Keratinocyte (primary cell): ENCODE data around the gene GRAPL. TPM values are rescaled to one million over a fixed set of nuclear protein-coding genes. Genes with fewer than 3 reads are reported as not detected.
"Not testable (repeated sequence)": the region's sequence is repeated elsewhere in the genome, so short reads cannot be mapped to it uniquely, and the experiment has no call there.

Experiments used
- DNase-seq: peaks from one replicate; pipeline ENCODE4 v3.0.0-alpha.2; 2011; ENCODE audit warnings: low read depth, missing footprints, low spot score
- FAIRE-seq: peaks from 2 replicates; lab custom pipeline; 2011; peaks lifted over from hg19 to GRCh38; lab: Jason Lieb, UNC
- H2AFZ ChIP-seq: 2 replicates; pipeline ENCODE4 v1.6.0; 2012; ENCODE audit warnings: low read length, control low read depth, inconsistent platforms; ENCODE audit not compliant: control insufficient read depth
- H3K27ac ChIP-seq: 2 replicates; pipeline ENCODE4 v1.5.1; 2011; ENCODE audit warnings: low read length; ENCODE audit not compliant: control insufficient read depth, insufficient read depth
- H3K27me3 ChIP-seq: 3 replicates; pipeline ENCODE4 v1.6.0; 2011; ENCODE audit warnings: low read length; ENCODE audit not compliant: control insufficient read depth, insufficient read depth; ENCODE audit errors: extremely low read depth
- H3K36me3 ChIP-seq, 2 experiments: 2 replicates in 1 of 2; 3 replicates in 1 of 2; pipeline ENCODE4 v1.5.1; 2011; ENCODE audit warnings: low read length in 2 of 2, mild to moderate bottlenecking in 1 of 2; ENCODE audit not compliant: control insufficient read depth in 2 of 2, insufficient read depth in 2 of 2; ENCODE audit errors: extremely low read depth in 1 of 2
- H3K4me1 ChIP-seq: 3 replicates; pipeline ENCODE4 v1.5.1; 2011; ENCODE audit warnings: low read length; ENCODE audit not compliant: control insufficient read depth, insufficient read depth; ENCODE audit errors: extremely low read depth
- H3K4me2 ChIP-seq: 3 replicates; pipeline ENCODE4 v1.6.0; 2011; ENCODE audit warnings: low read depth, low read length; ENCODE audit not compliant: control insufficient read depth, insufficient read depth; ENCODE audit errors: extremely low read depth
- H3K4me3 ChIP-seq, 3 experiments: fragments of 200-600 bp in 1 of 3; sonication (generic) in 1 of 3; 2 replicates in 2 of 3; 3 replicates in 1 of 3; pipeline ENCODE4 v1.5.1; 2011 to 2016; ENCODE audit warnings: low read length in 3 of 3, mild to moderate bottlenecking in 3 of 3, control low read depth in 2 of 3, inconsistent platforms in 1 of 3, low read depth in 1 of 3, mixed read lengths in 1 of 3, mixed run types in 1 of 3, moderate library complexity in 1 of 3; ENCODE audit not compliant: control insufficient read depth in 2 of 3, insufficient read depth in 2 of 3; ENCODE audit errors: extremely low read depth in 1 of 3
- H3K79me2 ChIP-seq: 2 replicates; pipeline ENCODE4 v1.6.0; 2012; ENCODE audit warnings: low read length; ENCODE audit not compliant: control insufficient read depth, insufficient read depth
- H3K9ac ChIP-seq: 3 replicates; pipeline ENCODE4 v1.6.0; 2011; ENCODE audit warnings: low read length; ENCODE audit not compliant: control insufficient read depth, insufficient read depth; ENCODE audit errors: extremely low read depth
- H3K9me1 ChIP-seq: 3 replicates; pipeline ENCODE4 v1.6.0; 2011; ENCODE audit warnings: low read length; ENCODE audit not compliant: control insufficient read depth, insufficient read depth; ENCODE audit errors: extremely low read depth
- H3K9me3 ChIP-seq: 2 replicates; pipeline ENCODE4 v1.5.1; 2012; ENCODE audit warnings: low read depth, low read length; ENCODE audit not compliant: control insufficient read depth
- H4K20me1 ChIP-seq: 3 replicates; pipeline ENCODE4 v1.6.0; 2011; ENCODE audit warnings: low read length; ENCODE audit not compliant: control insufficient read depth, insufficient read depth; ENCODE audit errors: extremely low read depth
- dilution Hi-C: fragments of 300-500 bp; cut with MboI; formaldehyde crosslinking; loops from one replicate; pipeline ENCODE4 v1.7.0; 2020; ENCODE audit warnings: low sequenced_read_pairs; ENCODE audit not compliant: extremely low pct_ligation_motif_present
- polyA plus RNA-seq, 5 experiments: library from polyadenylated mRNA; depleted of rRNA in 3 of 5; stranded (reverse) in 3 of 5; stranded (forward) in 1 of 5; unstranded in 1 of 5; fragments of >200 nt; gene quantifications; 1 replicate in 1 of 5; 2 replicates in 3 of 5; 3 replicates in 1 of 5; pipeline versions ENCODE4 v1.2.1 to v1.2.3, GENCODE V29; 2011 to 2012; ENCODE audit warnings: missing spikeins in 2 of 5, low read depth in 1 of 5, low replicate concordance in 1 of 5

Gene GRAPL
- polyA plus RNA-seq, 1 donor (not counting 4 experiments of a cell fraction or from before 2014, with no cell fraction given): not detected

DNA sequence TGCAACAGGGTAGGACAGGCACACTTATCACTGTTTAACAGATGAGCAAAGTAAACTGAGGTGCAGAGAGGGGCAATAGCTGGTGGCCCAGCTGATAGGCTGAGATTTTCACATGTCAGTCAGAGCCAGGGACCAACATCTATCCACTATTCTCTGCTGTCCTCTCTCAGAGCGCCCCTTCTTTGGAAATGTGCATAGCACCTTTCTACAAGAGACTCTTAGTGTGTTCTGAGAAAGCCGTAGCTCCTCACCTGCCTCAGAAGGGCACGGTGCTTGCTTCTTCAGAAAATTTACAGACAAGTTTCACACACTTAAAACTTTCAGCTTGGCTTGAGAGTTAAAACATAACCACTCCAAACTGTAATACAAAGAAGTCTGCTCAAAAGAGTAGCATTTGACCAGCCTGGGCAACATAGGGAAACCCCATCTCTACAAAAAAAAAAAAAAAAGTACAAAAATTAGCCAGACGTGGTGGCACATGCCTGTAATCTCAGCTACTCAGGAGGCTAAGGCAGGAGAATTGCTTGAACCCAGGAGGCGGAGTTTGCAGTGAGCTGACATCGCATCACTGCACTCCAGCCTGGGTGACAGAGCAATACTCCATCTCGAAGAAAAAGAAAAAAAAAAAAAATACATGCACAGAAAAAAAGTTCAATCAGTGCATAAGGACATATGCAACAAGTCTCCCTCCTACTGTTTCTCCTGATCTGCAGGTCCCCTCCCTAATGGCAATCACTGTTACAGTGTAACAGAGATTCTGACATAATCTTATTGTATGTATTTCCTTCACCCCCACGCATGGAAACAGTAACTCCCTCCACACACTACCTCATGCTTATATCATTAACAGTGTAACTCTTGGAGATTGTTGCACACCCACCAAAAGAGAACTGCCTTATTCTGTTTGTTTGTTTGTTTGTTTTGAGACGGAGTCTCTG lies 23.6 kb downstream of the GRAPL start:
- H3K4me3 ChIP-seq, H3K36me3 ChIP-seq, H2AFZ ChIP-seq, H3K27me3 ChIP-seq, H3K9ac ChIP-seq, H3K4me1 ChIP-seq, DNase-seq, dilution Hi-C loops, H3K9me3 ChIP-seq, H3K27ac ChIP-seq, H3K79me2 ChIP-seq, H3K4me2 ChIP-seq, H3K9me1 ChIP-seq, FAIRE-seq, H4K20me1 ChIP-seq: not testable (repeated sequence)

DNA sequence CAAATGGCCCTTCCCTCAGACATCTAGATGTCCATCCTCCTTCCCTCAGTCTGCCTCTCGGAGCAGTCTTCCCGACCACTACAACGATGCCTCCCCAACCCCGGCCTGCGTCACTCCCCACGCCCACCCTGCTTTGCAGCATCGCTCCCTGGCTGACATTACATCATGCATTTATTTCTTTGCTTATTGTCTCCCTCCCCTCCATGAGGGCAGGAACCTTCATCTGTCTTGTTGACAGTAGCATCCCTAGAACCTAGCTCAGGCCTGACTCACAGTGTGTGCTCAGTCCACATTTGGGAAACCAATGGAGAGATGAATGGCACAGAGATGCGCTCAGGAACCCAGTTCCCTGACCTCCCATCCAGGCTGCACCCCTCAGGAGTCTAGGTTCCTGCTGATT lies 30.2 kb downstream of the GRAPL start:
- H3K79me2 ChIP-seq, H3K9me3 ChIP-seq, H3K4me3 ChIP-seq, H3K4me2 ChIP-seq, dilution Hi-C loops, H3K36me3 ChIP-seq, DNase-seq, H4K20me1 ChIP-seq, H3K9ac ChIP-seq, H3K4me1 ChIP-seq, H3K27me3 ChIP-seq, H3K27ac ChIP-seq, H3K9me1 ChIP-seq, FAIRE-seq, H2AFZ ChIP-seq: not testable (repeated sequence)

DNA sequence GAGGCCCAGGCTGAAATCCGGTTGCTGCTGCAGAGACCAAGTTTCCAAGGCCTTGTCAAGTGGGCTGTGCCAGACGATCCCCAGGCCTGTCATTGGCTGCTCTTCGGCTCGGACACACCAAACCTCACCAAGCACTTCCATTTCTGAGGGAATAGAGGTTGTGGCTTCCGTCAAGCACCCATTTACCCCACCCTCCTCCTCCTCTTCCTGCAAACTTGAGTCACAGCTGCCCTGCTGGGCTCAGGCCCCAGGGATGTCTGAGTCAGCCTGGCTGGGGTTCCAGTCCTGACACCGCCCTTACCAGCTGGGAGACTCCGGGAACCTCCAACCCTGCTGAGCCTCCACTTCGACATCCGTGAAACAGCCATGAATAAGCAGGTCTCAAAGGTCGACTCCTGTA lies 31.1 kb downstream of the GRAPL start:
- H3K9me3 ChIP-seq, H3K9ac ChIP-seq, H3K27me3 ChIP-seq, H3K36me3 ChIP-seq, H3K4me1 ChIP-seq, H2AFZ ChIP-seq, FAIRE-seq, H3K27ac ChIP-seq, dilution Hi-C loops, H3K9me1 ChIP-seq, H3K4me3 ChIP-seq, DNase-seq, H3K79me2 ChIP-seq, H4K20me1 ChIP-seq, H3K4me2 ChIP-seq: not testable (repeated sequence)

DNA sequence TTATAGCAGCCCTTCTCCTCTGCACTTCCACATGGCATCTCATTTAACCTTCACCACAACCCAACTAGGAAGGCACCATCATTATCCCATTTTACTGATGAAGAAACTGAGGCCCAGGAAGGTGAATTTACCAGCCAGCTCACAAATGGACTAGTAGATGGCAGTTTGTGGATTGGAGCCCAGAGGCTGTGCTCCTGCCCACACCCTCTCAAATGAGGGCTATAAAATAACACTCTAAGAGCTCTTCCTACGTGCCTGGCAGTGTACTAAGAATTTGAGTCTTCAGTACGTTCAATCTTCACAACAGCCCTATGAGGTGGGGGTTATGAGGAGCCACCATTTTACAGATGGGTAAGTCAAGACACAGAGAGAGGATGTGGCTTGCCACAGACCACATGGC lies 31.5 kb downstream of the GRAPL start:
- H3K9ac ChIP-seq, H3K9me1 ChIP-seq, H3K4me1 ChIP-seq, dilution Hi-C loops, H3K4me3 ChIP-seq, H2AFZ ChIP-seq, DNase-seq, H3K36me3 ChIP-seq, H3K79me2 ChIP-seq, H3K27ac ChIP-seq, H3K4me2 ChIP-seq, H4K20me1 ChIP-seq, H3K27me3 ChIP-seq, H3K9me3 ChIP-seq, FAIRE-seq: not testable (repeated sequence)
